ENCODE results near the gene GINS2. TPM values are rescaled to one million over a fixed set of nuclear protein-coding genes. Genes with fewer than 3 reads are reported as not detected.

Gene GINS2
- total RNA-seq, 1 donor from 2014 or later: 4.2 TPM

GRCh38 chr16:85667261-85667660 lies 21.5 kb downstream of the GINS2 start:
- DNase-seq: no peak

- DNase-seq: no peak
Observed at GRCh38 chr16:85665929-85666328, 22.8 kb downstream of the GINS2 start.

GRCh38 chr16:85665373-85665740 lies 23.4 kb downstream of the GINS2 start:
- DNase-seq: no peak

GRCh38 chr16:85664580-85665372 lies 24.0 kb downstream of the GINS2 start:
- no peak for DNase-seq

- DNase-seq: no peak
Observed at GRCh38 chr16:85663891-85664321, 24.8 kb downstream of the GINS2 start.

- DNase-seq: no peak
Observed at GRCh38 chr16:85662976-85663830, 25.6 kb downstream of the GINS2 start.

GRCh38 chr16:85662482-85662812 lies 26.3 kb downstream of the GINS2 start:
- no peak for DNase-seq

- DNase-seq: no peak
Observed at GRCh38 chr16:85661740-85662481, 26.8 kb downstream of the GINS2 start.

- DNase-seq: no peak
Observed at GRCh38 chr16:85660843-85661739, 27.7 kb downstream of the GINS2 start.

GRCh38 chr16:85659805-85660511 lies 28.8 kb downstream of the GINS2 start:
- DNase-seq: no peak

- DNase-seq: no peak
Observed at GRCh38 chr16:85659336-85659735, 29.4 kb downstream of the GINS2 start.

GRCh38 chr16:85658504-85659326 lies 30.0 kb downstream of the GINS2 start:
- DNase-seq: no peak

GRCh38 chr16:85657996-85658395 lies 30.8 kb downstream of the GINS2 start:
- no peak for DNase-seq

GRCh38 chr16:85657267-85657650 lies 31.5 kb downstream of the GINS2 start:
- DNase-seq: no peak

GRCh38 chr16:85656351-85657266 lies 32.1 kb downstream of the GINS2 start:
- DNase-seq: no peak

GRCh38 chr16:85655216-85656129 lies 33.3 kb downstream of the GINS2 start:
- DNase-seq: no peak

GRCh38 chr16:85654251-85655095 lies 34.3 kb downstream of the GINS2 start:
- DNase-seq: no peak

Measured in occipital lobe (tissue), 2 donors.